KMS-11 (cell line): ENCODE measurements around the gene MAD2L1BP.

Experiments
- H2AFZ ChIP-seq: fragments of 200-600 bp; sonication (generic); 2 replicates; pipeline ENCODE4 v1.6.1; 2016; ENCODE audit warnings: antibody characterized with exemption, mixed run types, low read depth
- H3K27ac ChIP-seq: fragments of 200-600 bp; sonication (generic); 2 replicates; pipeline ENCODE4 v1.6.1; 2016; ENCODE audit warnings: mild to moderate bottlenecking, mixed run types
- H3K27me3 ChIP-seq: fragments of 200-600 bp; sonication (generic); 2 replicates; pipeline ENCODE4 v1.6.1; 2017; ENCODE audit warnings: mild to moderate bottlenecking, low read depth, mixed run types, moderate library complexity; ENCODE audit not compliant: insufficient read depth
- H3K36me3 ChIP-seq: fragments of 200-600 bp; sonication (generic); 2 replicates; pipeline ENCODE4 v1.6.1; 2017; ENCODE audit warnings: mild to moderate bottlenecking, mixed run types; ENCODE audit not compliant: insufficient read depth
- H3K4me1 ChIP-seq: fragments of 200-600 bp; sonication (generic); 2 replicates; pipeline ENCODE4 v1.6.1; 2016; ENCODE audit warnings: mild to moderate bottlenecking, low read depth, mixed run types; ENCODE audit not compliant: poor library complexity, severe bottlenecking
- H3K4me2 ChIP-seq: fragments of 200-600 bp; sonication (generic); 2 replicates; pipeline ENCODE4 v1.7.0; 2016; ENCODE audit warnings: mild to moderate bottlenecking, mixed run types
- H3K4me3 ChIP-seq: fragments of 200-600 bp; sonication (generic); IDR thresholded peaks from 2 replicates; pipeline ENCODE4 v1.6.1; 2017; ENCODE audit warnings: low read depth, low read length, mixed read lengths; ENCODE audit not compliant: insufficient read depth
- H3K79me2 ChIP-seq: fragments of 200-600 bp; sonication (generic); 2 replicates; pipeline ENCODE4 v1.6.1; 2016; ENCODE audit warnings: low read depth, mixed run types; ENCODE audit not compliant: insufficient read depth
- H3K9ac ChIP-seq: fragments of 200-600 bp; sonication (generic); 2 replicates; pipeline ENCODE4 v1.6.1; 2016; ENCODE audit warnings: mild to moderate bottlenecking, mixed run types
- H4K20me1 ChIP-seq: fragments of 200-600 bp; sonication (generic); 2 replicates; pipeline ENCODE4 v1.6.1; 2016; ENCODE audit warnings: mild to moderate bottlenecking, mixed run types; ENCODE audit not compliant: insufficient read depth
- CTCF ChIP-seq: fragments of 200-600 bp; sonication (generic); conservative IDR thresholded peaks from 2 replicates; pipeline ENCODE4 v1.6.1; 2017; ENCODE audit warnings: low read depth, mild to moderate bottlenecking, antibody characterized with exemption, low read length, moderate library complexity, mixed read lengths

MAD2L1BP gene

DNA sequence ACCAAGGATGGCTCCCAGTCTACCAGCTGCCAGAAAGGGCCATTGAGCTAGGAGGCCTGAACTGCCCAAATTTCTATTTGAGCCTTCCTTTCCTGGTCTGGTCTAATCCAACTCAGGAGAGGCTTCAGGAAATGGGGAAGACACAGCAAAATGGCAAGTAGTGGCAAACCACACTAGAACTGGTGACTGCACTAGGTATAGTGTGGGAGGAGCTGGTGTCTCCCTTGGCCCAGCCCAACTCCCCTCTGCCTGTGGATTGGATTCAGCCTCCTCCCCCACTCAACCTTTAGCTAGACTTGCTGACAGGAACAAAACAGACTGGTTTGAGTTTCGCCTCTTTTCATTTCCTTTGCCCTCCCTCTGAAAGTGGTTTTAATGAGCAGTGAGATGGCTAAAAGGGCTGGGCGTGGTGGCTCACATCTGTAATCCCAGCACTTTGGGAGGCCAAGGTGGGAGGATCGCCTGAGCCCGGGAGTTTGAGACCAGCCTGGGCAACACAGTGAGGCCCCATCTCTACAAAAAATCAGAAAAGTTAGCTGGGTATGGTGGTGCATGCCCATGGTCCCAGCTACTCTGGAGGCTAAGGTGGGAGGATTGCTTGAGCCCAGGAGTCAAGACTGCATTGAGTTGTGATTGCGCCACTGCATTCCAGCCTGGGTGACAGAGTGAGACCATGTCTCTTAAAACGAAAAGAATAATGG, 34.4 kb downstream of the MAD2L1BP start:
- peak overlapping the region; percentile 27; the same call in 1 of the 2 replicates for H3K9ac ChIP-seq

GRCh38 chr6:43670623-43670986, 35.0 kb downstream of the MAD2L1BP start:
- H3K9ac ChIP-seq, result no peak overlapping the region
- no peak overlapping the region for H2AFZ ChIP-seq
- no peak overlapping the region for H3K4me3 ChIP-seq
- H3K27me3 ChIP-seq, result no peaks in the 10 kb centered on the region
- H3K27ac ChIP-seq, result peak overlapping the region; percentile 78
- no peaks in the 10 kb centered on the region for H3K36me3 ChIP-seq
- no peaks in the 10 kb centered on the region for H4K20me1 ChIP-seq
- H3K79me2 ChIP-seq, result no peaks in the 10 kb centered on the region
- peak overlapping the region; percentile 85 for H3K4me2 ChIP-seq
- TF ChIP-seq CTCF, result no peak
- H3K4me1 ChIP-seq, result peaks cover 62% of the 10 kb centered on the region

More for the DNA sequence above, 34.4 kb downstream of the MAD2L1BP start:
- H3K27me3 ChIP-seq, result no peaks in the 10 kb centered on the region
- peak overlapping the region; percentile 85 for H3K4me2 ChIP-seq
- TF ChIP-seq CTCF, result no peak
- peak overlapping the region; percentile 78 for H3K27ac ChIP-seq
- H3K4me3 ChIP-seq, result no peak overlapping the region
- no peaks in the 10 kb centered on the region for H4K20me1 ChIP-seq
- no peak overlapping the region for H2AFZ ChIP-seq
- peaks cover 62% of the 10 kb centered on the region for H3K4me1 ChIP-seq
- H3K79me2 ChIP-seq, result no peaks in the 10 kb centered on the region
- no peaks in the 10 kb centered on the region for H3K36me3 ChIP-seq

DNA sequence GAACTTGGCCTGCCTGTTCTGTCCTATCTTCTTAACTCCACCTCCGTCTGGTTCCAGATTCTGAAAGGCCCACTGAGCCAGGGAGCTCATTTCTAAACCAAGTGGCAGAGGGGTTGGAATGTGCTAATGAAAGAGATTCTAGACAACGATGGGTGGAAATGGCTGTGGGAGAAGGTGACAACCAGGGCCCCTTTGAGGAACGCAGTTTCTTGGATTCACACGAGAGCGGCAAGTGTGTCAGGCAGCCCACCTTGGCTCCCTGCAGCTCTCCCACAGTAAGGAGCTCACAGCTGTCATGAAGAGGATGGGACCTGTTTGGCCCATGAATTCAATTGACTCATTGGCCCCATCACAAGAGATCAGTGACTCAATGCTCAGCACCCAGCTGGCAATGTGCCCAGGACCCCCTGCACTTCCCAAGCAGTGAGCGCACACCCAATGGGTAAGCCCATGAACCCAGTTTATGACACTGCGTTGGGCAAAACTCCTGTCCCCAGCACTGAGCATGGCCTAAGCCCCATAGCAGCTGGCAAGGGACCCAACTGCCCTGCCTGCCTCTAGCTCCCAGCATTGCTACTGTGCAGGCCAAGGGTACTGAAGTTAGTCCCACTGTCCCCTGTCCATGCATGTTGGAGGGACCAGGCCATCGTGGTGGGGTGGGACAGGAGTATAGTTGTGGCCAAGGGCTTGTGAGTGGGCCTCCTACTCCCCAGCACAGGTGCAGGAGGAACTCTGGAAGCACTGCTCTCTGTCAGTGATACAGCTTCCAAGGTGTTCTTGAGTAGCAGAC, 35.6 kb downstream of the MAD2L1BP start:
- H3K4me2 ChIP-seq, result peak overlapping the region; percentile 85

More for the DNA sequence above, 35.6 kb downstream of the MAD2L1BP start:
- H3K36me3 ChIP-seq, result no peaks in the 10 kb centered on the region
- no peaks in the 10 kb centered on the region for H3K79me2 ChIP-seq
- H3K27me3 ChIP-seq, result no peaks in the 10 kb centered on the region
- H3K9ac ChIP-seq, result no peak overlapping the region
- TF ChIP-seq CTCF, result no peak
- no peak overlapping the region for H2AFZ ChIP-seq
- peak overlapping the region; percentile 78 for H3K27ac ChIP-seq
- H4K20me1 ChIP-seq, result no peaks in the 10 kb centered on the region
- peaks cover 60% of the 10 kb centered on the region for H3K4me1 ChIP-seq
- no peak overlapping the region for H3K4me3 ChIP-seq
